H9 (cell line): ENCODE data around the gene DCTN3. TPM values are rescaled to one million over a fixed set of nuclear protein-coding genes. Genes with fewer than 3 reads are reported as not detected.

Experiments used
- DNase-seq: peaks from one replicate; pipeline ENCODE4 v3.0.0-alpha.2; 2017
- H2AFZ ChIP-seq: one replicate; pipeline ENCODE4 v1.6.1; 2013; ENCODE audit warnings: mild to moderate bottlenecking, low read length, control low read depth, moderate library complexity
- H2AK5ac ChIP-seq: 2 replicates; pipeline ENCODE4 v1.6.1; 2013; ENCODE audit warnings: low read length, control low read depth, mixed read lengths; ENCODE audit not compliant: insufficient read length
- H2BK120ac ChIP-seq: one replicate; pipeline ENCODE4 v1.6.1; 2013; ENCODE audit warnings: low read depth, mild to moderate bottlenecking, low read length, control low read depth, inconsistent platforms; ENCODE audit not compliant: poor library complexity, severe bottlenecking
- H2BK12ac ChIP-seq: 2 replicates; pipeline ENCODE4 v1.6.1; 2013; ENCODE audit warnings: low read length, control low read depth, mixed read lengths, low read depth; ENCODE audit not compliant: insufficient read length
- H2BK15ac ChIP-seq: 2 replicates; pipeline ENCODE4 v1.6.1; 2013; ENCODE audit warnings: low read depth, low read length, control low read depth
- H2BK20ac ChIP-seq: one replicate; pipeline ENCODE4 v1.6.1; 2013; ENCODE audit warnings: low read depth, mild to moderate bottlenecking, low read length, control low read depth, inconsistent platforms; ENCODE audit not compliant: poor library complexity, severe bottlenecking
- H2BK5ac ChIP-seq: 2 replicates; pipeline ENCODE4 v1.6.1; 2013; ENCODE audit warnings: low read length, control low read depth, mixed read lengths; ENCODE audit not compliant: insufficient read length
- H3K14ac ChIP-seq: 2 replicates; pipeline ENCODE4 v1.6.1; 2013; ENCODE audit warnings: low read length, control low read depth; ENCODE audit not compliant: insufficient read depth
- H3K18ac ChIP-seq: 2 replicates; pipeline ENCODE4 v1.6.1; 2013; ENCODE audit warnings: low read depth, mild to moderate bottlenecking, mixed read lengths, low read length, control low read depth; ENCODE audit not compliant: insufficient read length
- H3K23ac ChIP-seq: 2 replicates; pipeline ENCODE4 v1.6.1; 2013; ENCODE audit warnings: low read length, control low read depth, mixed read lengths, low read depth; ENCODE audit not compliant: insufficient read length
- H3K23me2 ChIP-seq: 2 replicates; pipeline ENCODE4 v1.6.1; 2013; ENCODE audit warnings: low read depth, mild to moderate bottlenecking, mixed read lengths, low read length, control low read depth; ENCODE audit not compliant: insufficient read length, poor library complexity, severe bottlenecking
- H3K27ac ChIP-seq: 2 replicates; pipeline ENCODE4 v1.5.1; 2013; ENCODE audit warnings: low read length, control low read depth, mixed read lengths, low read depth; ENCODE audit not compliant: insufficient read length
- H3K27me3 ChIP-seq: 2 replicates; pipeline ENCODE4 v1.6.1; 2013; ENCODE audit warnings: low read length, control low read depth, inconsistent platforms; ENCODE audit not compliant: insufficient read depth
- H3K4ac ChIP-seq: 2 replicates; pipeline ENCODE4 v1.6.1; 2013; ENCODE audit warnings: low read depth, mild to moderate bottlenecking, control low read depth, inconsistent platforms, low read length, moderate library complexity
- H3K4me1 ChIP-seq: 2 replicates; pipeline ENCODE4 v1.6.1; 2013; ENCODE audit warnings: low read length, control low read depth, inconsistent platforms; ENCODE audit not compliant: insufficient read depth
- H3K4me2 ChIP-seq: 2 replicates; pipeline ENCODE4 v1.6.1; 2013; ENCODE audit warnings: low read length, control low read depth, mixed read lengths; ENCODE audit not compliant: insufficient read length, insufficient read depth
- H3K56ac ChIP-seq: 2 replicates; pipeline ENCODE4 v1.6.1; 2013; ENCODE audit warnings: low read depth, mild to moderate bottlenecking, mixed read lengths, low read length, control low read depth; ENCODE audit not compliant: insufficient read length
- H3K79me1 ChIP-seq: 2 replicates; pipeline ENCODE4 v1.6.1; 2013; ENCODE audit warnings: low read depth, mild to moderate bottlenecking, moderate library complexity, low read length, control low read depth, inconsistent platforms; ENCODE audit not compliant: insufficient read depth, poor library complexity, severe bottlenecking
- H3K79me2 ChIP-seq: 2 replicates; pipeline ENCODE4 v1.6.1; 2013; ENCODE audit warnings: low read length, control low read depth, inconsistent platforms; ENCODE audit not compliant: insufficient read depth
- H3K9ac ChIP-seq: 2 replicates; pipeline ENCODE4 v1.6.1; 2013; ENCODE audit warnings: low read length, control low read depth, mixed read lengths; ENCODE audit not compliant: insufficient read length; ENCODE audit errors: extremely low read depth
- H3K9me3 ChIP-seq: one replicate; pipeline ENCODE4 v1.6.1; 2013; ENCODE audit warnings: low read depth, low read length, inconsistent platforms; ENCODE audit not compliant: control insufficient read depth
- H3T11ph ChIP-seq: one replicate; pipeline ENCODE4 v1.6.1; 2013; ENCODE audit warnings: mild to moderate bottlenecking, low read length, control low read depth, inconsistent platforms
- H4K20me1 ChIP-seq: one replicate; pipeline ENCODE4 v1.6.1; 2013; ENCODE audit not compliant: control insufficient read depth, insufficient read length, insufficient read depth
- H4K5ac ChIP-seq: 2 replicates; pipeline ENCODE4 v1.6.1; 2013; ENCODE audit warnings: low read depth, mild to moderate bottlenecking, mixed read lengths, low read length, control low read depth; ENCODE audit not compliant: insufficient read length
- H4K8ac ChIP-seq: replicated peaks from 2 replicates; pipeline ENCODE4 v1.6.1; 2013; ENCODE audit warnings: low read length, control low read depth, mixed read lengths, low read depth; ENCODE audit not compliant: insufficient read length
- H4K91ac ChIP-seq: 2 replicates; pipeline ENCODE4 v1.6.1; 2013; ENCODE audit warnings: low read depth, mild to moderate bottlenecking, moderate library complexity, mixed read lengths, low read length, control low read depth; ENCODE audit not compliant: insufficient read length
- H3K27ac Mint-ChIP-seq, 3 experiments: 2 replicates in 2 of 3; 3 replicates in 1 of 3; pipeline ENCODE4 v1.8.0; 2020 to 2021; ENCODE audit warnings: mixed read lengths in 3 of 3, mild to moderate bottlenecking in 1 of 3, moderate library complexity in 1 of 3
- H3K27me3 Mint-ChIP-seq: 2 replicates; pipeline ENCODE4 v1.8.0; 2021; ENCODE audit warnings: low read depth, mild to moderate bottlenecking, moderate library complexity, mixed read lengths
- H3K36me3 Mint-ChIP-seq, 3 experiments: 2 replicates in 2 of 3; 3 replicates in 1 of 3; pipeline ENCODE4 v1.8.0; 2020 to 2021; ENCODE audit warnings: low read depth in 3 of 3, mixed read lengths in 3 of 3; ENCODE audit not compliant: insufficient read depth in 1 of 3
- H3K4me1 Mint-ChIP-seq, 2 experiments: 2 replicates each; pipeline ENCODE4 v1.8.0; 2020; ENCODE audit warnings: mixed read lengths in 2 of 2
- H3K4me3 Mint-ChIP-seq, 2 experiments: 2 replicates in 1 of 2; 3 replicates in 1 of 2; pipeline ENCODE4 v1.8.0; 2020 to 2021; ENCODE audit warnings: mild to moderate bottlenecking in 2 of 2, mixed read lengths in 2 of 2, moderate library complexity in 1 of 2
- H3K9me3 Mint-ChIP-seq, 2 experiments: 2 replicates in 1 of 2; 3 replicates in 1 of 2; pipeline ENCODE4 v1.8.0; 2020; ENCODE audit warnings: mild to moderate bottlenecking in 2 of 2, mixed read lengths in 2 of 2, moderate library complexity in 1 of 2
- CTCF ChIP-seq: fragments of 200-600 bp; sonication (generic); conservative IDR thresholded peaks from 3 replicates; pipeline ENCODE4 v1.8.0; 2021; ENCODE audit warnings: antibody characterized with exemption, mild to moderate bottlenecking
- WGBS: extraction: QIAGEN DNeasy Blood & Tissue Kit; methylation state at CpG from one replicate; pipeline ENCODE4 v1.1.7; 2013; ENCODE audit warnings: missing lambda C conversion rate, low lambda C conversion rate, mixed read lengths; ENCODE audit not compliant: insufficient read length; ENCODE audit errors: extremely low coverage; 5-methylcytosine and 5-hydroxymethylcytosine counted together
- total RNA-seq: library from RNA; stranded (reverse); gene quantifications from 2 replicates; pipeline ENCODE4 v1.2.1, GENCODE V29; 2021

DCTN3 gene
- total RNA-seq, 1 experiment from 2014 or later, result 40.0 TPM

- TF ChIP-seq CTCF, result peak; percentile 97; the same call in 2 of the 3 replicates
- no peaks in the 10 kb centered on the region for H3K79me2 ChIP-seq
- no peak overlapping the region for H3K9ac ChIP-seq
- no peak overlapping the region for H2BK12ac ChIP-seq
- no peak overlapping the region for H2AFZ ChIP-seq
- no peaks in the 10 kb centered on the region for H3K23me2 ChIP-seq
- no peak overlapping the region for H2AK5ac ChIP-seq
- H4K8ac ChIP-seq, result no peak overlapping the region
- no peak overlapping the region for H3K56ac ChIP-seq
- H3K27ac ChIP-seq, result no peak overlapping the region
- H3K27me3 Mint-ChIP-seq, result peaks cover 18% of the 10 kb centered on the region
- no peak overlapping the region for H3K18ac ChIP-seq
- no peak overlapping the region for H3K23ac ChIP-seq
- no peak overlapping the region for H4K5ac ChIP-seq
- H3K14ac ChIP-seq, result no peak overlapping the region
- no peak overlapping the region for H3T11ph ChIP-seq
- H3K36me3 Mint-ChIP-seq, result no peaks in the 10 kb centered on the region
- H3K27ac Mint-ChIP-seq, result no peak overlapping the region; a peak in 1 of 7 replicates
- no peaks in the 10 kb centered on the region for H4K20me1 ChIP-seq
- H2BK20ac ChIP-seq, result no peak overlapping the region
- no peak overlapping the region for H4K91ac ChIP-seq
- H3K9me3 ChIP-seq, result no peaks in the 10 kb centered on the region
- H3K27me3 ChIP-seq, result no peaks in the 10 kb centered on the region
- H3K9me3 Mint-ChIP-seq, result no peaks in the 10 kb centered on the region; a peak in 1 of 5 replicates
- H2BK5ac ChIP-seq, result no peak overlapping the region
- no peak overlapping the region for H3K4me3 Mint-ChIP-seq
- H3K4me1 Mint-ChIP-seq, result peaks cover 11 to 12% of the 10 kb centered on the region in 2 experiments
- DNase-seq, result peak; percentile 85
- H3K4ac ChIP-seq, result no peak overlapping the region
- no peaks in the 10 kb centered on the region for H3K4me1 ChIP-seq
- WGBS, result no CpG with 5 or more reads among the region's 4 CpGs
- H2BK120ac ChIP-seq, result no peak overlapping the region
- H2BK15ac ChIP-seq, result no peak overlapping the region
- no peak overlapping the region for H3K4me2 ChIP-seq
- H3K79me1 ChIP-seq, result no peaks in the 10 kb centered on the region
Measured at GRCh38 chr9:34603610-34604231, 16.6 kb downstream of the DCTN3 start.
